ENCODE results near the gene MSI2.
"Not testable (repeated sequence)": the region's sequence is repeated elsewhere in the genome, so short reads cannot be mapped to it uniquely, and the experiment has no call there.

MSI2 gene

DNA sequence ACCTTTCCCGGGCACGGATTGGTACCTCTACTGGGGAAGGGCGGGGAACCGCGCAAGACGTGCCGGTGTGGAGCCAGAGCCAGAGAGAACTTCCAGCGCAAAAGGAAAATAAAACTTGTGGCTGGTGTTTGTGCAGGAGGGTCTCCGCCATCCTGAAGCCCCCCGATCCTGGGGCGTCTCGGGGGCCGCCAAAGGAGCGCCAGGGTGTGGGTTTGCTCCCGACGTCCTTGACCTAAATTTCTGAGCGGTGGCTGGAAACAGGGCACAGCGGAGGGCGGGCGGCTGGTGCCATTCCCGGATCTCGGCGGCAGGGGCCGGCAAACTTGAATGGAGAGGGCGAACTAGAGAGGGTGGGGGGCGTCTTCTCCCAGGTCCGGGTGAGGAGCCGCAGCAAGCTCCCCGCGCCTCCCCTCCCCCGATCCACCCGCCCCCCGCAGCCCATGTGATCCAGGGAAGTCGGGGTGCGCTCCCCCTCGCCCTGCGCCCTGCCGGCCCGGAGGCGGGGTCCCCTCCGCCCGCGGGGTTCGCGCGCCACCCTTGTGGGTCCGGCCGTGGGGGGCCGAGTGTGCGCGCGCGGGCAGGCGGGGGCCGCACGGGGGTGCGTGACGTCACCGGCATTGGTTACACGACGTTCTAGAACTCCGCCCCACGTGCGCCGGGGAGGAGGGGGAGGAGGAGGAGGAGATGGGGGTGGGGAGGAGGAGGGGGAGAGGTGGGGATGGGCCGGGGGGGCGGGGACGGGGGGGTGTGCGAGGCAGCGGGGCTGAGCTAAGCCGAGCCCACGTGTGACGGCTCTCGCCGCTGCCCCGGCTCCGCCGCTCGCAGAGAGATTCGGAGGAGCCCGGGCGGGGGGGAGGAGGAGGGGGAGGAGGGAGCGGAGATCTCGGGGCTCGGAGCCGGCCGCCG, at the start of gene MSI2:
MSI2 (plus strand) TSS at position 748 of the 906 bp plus-strand sequence. CDS start 220 bp downstream, outside the sequence.
- DNase-seq, result peak; percentile 84 to 97 (median 93)
- intact Hi-C loops (cut with DNase I), result loop anchor here (10.0 kb wide), 1 partner anchor 409 kb away; no protein-coding TSS in a partner anchor

DNA sequence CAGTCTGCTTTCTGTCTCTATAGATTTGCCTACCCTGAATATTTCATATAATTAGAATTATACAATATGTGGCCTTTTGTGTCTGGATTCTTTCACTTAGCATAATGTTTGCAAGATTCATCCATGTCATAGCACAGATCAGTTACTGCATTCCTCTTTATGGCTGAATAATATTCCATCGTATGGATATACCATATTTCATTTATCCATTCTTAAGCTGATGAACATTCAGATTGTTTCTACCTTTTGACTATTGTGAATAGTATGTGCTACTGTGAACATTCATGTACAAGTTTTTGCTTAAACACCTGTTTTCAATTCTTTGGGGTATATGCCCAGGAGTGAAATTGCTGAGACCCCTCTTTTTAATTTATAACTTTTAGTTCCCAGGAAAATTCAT, 49.4 kb upstream of the MSI2 start:
- DNase-seq, result no peak
- intact Hi-C loops (cut with DNase I), result no loop called here

DNA sequence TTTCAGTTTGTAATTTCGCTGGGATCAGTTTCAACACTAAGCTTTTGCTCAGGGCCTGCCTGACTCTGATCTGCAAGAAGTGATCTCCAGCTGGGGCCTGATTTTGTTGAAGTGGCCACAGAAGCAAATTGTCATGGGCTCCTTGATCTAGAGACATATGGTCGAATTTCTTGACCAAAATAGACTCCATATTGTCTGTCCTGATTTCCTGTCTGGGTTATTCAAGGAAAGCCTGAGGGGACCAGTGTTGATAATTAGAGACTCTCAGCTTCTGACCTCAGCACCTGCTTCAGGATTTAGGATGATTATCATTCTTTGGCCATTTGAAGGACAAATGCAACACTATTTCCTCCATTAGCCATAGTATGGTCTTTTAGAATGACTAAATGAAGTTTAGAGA, 48.9 kb upstream of the MSI2 start:
- intact Hi-C loops (cut with DNase I), result no loop called here
- no peak for DNase-seq

DNA sequence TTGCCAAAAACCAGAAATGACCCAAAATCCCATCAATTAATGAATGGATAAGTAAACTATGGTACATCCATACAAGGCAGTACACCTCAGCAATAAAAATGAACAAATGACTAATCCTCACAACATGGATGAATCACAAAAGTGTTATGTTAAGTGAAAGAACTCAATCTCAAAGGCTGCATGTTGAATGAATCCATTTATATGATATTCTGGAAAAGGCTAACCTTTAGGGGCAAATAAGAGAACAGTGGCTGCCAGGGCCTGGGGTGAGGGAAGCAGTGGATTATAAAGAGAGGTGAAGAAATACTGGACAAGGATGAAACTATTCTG, 46.1 kb upstream of the MSI2 start:
- intact Hi-C loops (cut with DNase I), result no loop called here

DNA sequence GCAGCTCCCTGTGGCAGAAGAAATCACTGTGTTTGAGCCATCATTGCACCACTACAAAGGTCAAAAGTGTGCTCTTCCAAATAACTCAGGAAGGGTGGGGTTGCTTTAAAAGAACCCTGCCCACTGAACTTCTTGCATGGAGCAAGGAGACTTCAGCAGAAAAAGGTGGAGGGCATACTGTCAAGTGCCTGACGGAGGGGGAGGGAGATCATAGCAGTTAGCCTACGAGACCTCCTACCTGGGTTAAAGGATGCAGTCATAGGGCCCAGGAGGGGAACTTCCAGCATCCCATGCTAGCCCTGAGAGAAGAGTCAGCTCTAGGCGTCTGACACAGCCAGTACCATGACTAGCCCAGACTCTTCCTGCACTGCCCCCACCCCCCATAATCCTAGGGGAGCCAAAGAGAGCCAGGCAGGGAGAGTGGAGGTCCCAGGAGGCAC, 45.3 kb upstream of the MSI2 start:
- DNase-seq, result no peak
- intact Hi-C loops (cut with DNase I), result no loop called here

More for the DNA sequence above, 46.1 kb upstream of the MSI2 start:
- DNase-seq, result no peak

DNA sequence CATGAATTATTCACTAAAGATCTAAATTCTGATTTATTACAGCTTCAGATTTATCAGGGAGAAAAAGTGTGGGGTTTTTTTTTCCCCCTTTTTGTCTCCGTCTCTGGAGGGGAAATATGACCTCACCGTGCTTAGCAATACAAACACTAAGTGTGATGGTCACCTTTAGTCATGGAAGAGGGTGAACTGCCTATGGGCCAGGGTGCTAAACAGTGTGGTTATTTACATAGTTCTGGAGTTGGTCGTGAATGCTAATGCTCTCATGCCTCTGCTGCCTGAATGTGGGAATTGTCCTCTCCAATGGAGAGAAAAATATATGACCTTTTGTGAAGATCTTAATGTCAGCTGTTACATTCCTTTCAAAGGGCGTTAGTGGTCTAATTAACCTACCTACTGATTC, 44.8 kb upstream of the MSI2 start:
- intact Hi-C loops (cut with DNase I), result no loop called here

DNA sequence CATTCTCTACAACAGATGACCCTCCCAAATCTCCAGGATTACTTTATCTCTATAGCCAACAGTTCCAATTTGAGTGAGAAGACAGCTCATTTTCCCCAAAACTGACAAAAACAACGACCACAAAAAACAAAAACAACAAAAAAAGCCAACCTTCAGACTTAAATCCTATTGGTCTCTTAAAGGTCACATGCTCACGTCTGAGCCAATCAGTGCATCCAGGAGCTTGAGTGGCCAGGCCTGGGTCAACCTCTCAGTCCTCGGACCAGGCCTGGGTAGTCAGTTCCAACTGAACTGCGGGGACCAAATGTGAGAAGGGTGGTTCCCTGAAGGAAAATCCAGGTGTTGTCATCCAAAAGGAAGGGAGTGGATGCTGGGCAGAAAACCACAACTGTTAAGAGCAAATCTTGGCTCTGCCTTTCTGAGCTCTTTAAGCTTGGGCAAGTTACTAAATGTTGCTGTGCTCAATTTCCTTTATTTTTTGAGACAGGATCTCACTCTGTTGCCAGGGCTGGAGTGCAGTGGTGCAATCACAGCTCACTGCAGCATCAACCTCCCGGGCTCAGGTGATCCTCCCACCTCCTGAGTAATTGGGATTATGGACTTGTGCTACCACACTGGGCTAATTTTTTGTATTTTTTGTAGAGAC, 43.0 kb upstream of the MSI2 start:
- intact Hi-C loops (cut with DNase I), result no loop called here
- no peak for DNase-seq

More for the DNA sequence above, 44.8 kb upstream of the MSI2 start:
- DNase-seq, result no peak

DNA sequence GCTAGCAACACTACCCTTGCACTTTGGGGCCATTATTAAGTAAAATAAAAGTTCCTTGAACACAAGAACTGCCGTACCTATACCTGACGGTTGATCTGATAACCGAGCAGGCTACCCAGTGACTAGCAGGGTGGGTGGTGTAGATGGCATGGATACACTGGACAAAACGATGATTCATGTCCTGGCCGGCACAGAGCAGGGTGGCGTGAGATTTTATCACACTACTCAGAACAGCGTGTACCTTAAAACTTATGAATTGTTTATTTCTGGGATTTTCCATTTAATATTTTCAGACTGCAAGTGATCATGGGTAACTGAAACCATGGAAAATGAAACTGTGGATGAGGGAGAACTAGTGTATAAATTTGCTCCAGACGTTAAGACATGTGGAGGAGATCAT, 41.0 kb upstream of the MSI2 start:
- no peak for DNase-seq
- intact Hi-C loops (cut with DNase I), result no loop called here

DNA sequence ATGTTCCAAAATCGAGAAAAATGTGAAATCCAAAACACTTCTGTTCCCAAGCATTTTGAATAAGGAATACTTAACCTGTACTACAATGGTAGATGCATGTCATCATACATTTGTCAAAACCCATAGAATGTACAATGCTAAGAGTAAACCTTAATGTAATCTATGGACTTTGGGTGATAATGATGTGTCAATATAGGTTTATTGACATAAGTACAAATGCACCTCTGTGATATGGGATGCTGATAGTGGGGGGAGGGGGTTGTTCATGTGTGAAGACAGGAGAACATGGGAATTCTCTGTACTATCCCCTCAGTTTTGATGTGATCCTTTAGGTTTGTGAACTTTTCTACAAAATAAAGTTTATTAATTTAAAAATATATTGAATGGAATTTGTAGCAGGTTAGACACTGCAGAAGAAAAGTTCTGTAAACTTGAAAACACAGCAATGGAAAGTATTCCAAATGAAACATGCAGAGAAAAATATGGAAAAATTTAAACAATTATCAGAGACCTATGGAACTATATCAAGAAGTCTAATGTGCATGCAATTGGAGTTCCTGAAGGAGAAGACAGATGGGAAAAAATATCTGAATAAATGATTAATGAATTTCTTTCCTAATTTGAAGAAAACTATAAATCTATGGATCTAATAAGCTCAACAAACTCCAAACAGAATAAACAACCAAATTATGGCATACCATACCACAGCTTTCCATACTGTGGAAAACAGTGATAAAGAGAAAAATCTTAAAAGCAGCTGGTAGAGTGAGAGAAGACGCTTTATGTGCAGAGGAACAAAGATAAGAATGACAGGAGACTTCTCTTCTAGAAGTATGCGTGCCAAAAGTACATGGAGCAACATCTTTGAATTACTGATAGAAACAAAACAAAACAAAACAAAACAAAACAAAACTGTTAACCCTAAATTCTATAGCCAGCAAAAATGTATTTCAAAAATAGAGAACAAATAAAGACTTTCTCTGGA, 34.7 kb upstream of the MSI2 start:
- DNase-seq, result no peak
- intact Hi-C loops (cut with DNase I), result no loop called here

DNA sequence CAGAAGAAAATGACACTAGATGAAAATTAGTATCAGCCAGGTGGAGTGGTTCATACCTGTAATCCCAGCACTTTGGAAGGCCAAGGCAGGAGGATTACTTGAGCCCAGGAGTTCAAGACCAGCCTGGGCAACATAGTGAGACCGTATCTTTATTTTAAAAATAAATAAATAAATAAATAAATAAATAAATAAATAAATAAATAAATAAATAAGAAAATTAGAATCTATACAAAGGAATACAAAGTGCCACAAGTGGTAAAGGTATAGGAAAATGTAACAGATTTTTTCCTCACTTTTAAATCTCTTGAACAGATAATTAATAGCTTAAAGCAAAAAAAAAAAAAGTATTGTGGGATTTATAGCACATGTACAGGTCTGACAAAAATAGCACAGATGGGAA, 33.9 kb upstream of the MSI2 start:
- intact Hi-C loops (cut with DNase I); DNase-seq: not testable (repeated sequence)

DNA sequence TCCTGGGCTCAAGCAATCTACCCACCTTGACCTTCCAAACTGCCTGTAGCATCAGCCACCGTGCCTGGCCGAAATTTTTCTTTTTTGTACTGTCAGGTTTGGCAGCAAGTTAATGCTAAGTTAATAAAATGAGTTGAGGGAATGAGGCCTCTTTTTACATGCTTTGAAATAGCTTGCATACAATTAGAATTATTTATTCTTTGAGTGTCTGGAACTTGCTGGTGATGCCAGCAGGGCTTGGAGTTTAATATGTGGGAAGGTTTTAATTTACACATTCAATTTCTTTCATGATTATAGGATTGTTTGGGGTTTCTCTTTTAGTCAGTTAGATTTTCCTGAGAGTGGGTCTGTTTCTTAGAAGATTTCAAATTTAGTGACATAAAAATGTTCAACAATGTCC, 31.2 kb upstream of the MSI2 start:
- intact Hi-C loops (cut with DNase I), result no loop called here
- no peak for DNase-seq

DNA sequence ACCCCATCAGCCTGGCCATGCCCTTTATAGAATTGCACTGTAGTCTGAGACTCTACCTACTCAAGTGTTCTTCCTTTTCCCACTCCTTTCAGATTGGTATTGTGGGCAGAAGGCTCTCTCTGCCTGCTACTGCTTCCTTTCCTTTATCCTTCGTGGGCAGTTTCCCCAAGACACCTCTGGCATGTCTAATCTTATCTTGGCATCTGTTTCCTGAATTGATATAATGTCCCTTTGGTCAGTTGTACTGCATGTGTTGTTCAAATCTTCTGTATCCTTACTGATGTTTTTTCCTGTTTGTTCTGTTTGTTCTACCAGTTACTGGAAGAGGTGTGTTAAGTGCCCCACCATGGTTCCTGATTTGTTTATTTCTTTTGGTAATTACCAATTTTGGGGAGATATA, 29.5 kb upstream of the MSI2 start:
- DNase-seq, result no peak
- intact Hi-C loops (cut with DNase I), result no loop called here

DNA sequence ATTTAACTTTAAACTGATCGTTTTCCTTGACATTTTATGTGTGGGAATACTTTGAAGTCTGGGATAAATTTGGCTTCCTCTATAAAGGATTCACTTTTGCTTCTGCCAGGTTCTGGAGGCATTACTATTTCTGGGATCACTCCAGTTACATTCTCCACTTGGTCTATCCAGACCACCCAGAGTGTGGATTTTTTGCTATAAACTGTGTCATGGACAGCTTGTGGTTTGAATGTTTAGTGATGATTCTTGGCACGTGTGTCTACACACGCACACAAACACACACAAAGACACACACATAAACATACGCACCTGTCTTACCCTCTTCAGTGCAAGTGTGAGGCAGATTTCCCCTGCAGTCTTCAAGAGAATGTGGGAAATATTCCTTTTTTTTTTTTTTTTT, 27.4 kb upstream of the MSI2 start:
- intact Hi-C loops (cut with DNase I), result no loop called here
- DNase-seq, result no peak

DNA sequence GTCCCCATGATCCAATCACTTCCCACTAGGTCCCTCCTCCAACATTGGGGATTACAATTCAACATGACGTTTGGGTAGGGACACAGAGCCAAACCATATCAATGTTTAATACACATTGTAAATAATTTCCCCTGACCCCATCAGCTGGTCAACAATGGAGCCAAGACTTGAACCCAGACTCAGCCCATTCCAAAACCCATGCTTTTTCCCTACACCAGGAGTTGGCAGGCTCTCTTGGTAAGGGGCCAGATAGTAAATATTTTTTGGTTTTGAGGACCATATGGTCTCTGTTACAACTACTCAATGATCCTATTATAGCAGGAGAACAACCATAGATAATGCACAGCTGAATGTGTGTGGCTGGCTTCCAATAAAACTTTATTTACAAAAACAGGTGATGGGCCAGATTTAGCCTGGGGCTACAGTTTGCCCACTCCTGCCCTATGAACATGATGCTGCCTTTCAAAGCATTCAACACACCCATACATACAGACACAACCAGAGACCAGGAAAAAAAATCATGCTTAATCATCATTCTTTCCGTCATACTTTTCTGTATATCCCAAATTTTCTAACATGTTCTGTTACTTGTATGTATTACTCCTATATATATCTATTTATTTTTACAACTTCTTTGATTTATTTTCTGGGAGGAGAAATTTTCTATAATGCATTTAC, 22.1 kb upstream of the MSI2 start:
- no peak for DNase-seq
- intact Hi-C loops (cut with DNase I), result no loop called here

DNA sequence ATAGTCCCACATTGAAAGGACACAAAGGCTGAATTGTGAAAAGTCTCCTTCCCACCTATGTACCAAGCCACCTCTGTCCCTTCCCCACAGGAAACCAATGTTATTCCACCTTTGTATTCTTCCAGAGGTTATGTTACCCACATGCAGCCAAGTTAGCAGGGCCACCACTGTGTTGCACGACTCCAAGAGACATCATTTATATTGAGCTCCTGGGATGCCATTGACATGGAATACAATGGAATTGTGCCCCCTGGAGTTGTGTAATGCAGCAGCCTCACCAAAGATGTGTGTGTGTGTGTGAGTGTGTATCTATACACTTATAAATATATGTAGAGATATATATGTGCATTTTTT, 21.6 kb upstream of the MSI2 start:
- intact Hi-C loops (cut with DNase I), result no loop called here
- DNase-seq, result no peak

DNA sequence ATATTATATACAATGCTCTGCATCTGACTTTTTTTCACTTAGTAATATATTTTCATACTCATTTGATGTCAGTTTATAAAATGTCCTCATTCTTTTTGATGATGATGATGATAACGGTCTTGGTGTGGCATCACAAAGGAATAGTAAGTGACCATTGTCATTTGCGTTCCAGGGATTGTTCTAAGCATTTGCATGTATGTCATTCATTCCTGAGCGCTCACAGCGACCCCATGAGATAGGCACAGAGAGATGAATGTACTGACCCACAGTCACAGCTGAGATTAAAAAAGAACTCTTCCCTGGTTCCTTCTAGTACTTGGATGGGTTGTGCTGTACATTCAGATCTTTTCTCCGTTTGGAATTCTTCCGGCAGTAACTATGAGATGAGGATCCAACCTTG, 21.2 kb upstream of the MSI2 start:
- DNase-seq, result no peak
- intact Hi-C loops (cut with DNase I), result no loop called here

DNA sequence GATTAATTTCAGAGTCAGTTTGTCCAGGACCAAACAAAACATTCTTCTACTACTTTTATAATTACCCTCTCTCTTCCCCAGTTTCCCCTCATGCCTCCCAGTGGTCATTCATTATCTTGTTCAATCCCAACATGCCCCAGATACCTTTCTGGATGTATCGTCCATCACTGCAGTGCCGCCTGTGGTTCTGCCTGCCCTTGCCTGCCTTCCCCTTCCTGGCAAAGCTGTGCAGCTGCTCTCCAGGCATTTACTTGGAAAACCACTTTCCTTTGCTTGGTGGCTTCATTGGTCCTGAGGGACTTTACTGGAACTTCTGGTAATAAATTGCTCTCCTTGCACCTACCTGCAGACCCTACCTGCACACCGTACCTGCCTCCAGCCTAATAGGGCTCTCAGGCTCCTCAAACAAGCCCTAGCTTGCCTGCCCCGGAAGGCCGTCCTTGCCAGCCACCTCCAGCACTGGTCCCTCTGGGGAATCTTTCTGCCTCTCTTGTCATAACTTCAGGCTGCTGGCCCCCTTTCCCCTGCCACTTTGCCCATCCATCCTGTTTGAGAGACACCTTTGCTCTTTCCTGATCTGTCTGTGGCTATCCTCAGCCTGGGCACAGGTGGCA, 19.5 kb upstream of the MSI2 start:
- intact Hi-C loops (cut with DNase I), result no loop called here
- no peak for DNase-seq

DNA sequence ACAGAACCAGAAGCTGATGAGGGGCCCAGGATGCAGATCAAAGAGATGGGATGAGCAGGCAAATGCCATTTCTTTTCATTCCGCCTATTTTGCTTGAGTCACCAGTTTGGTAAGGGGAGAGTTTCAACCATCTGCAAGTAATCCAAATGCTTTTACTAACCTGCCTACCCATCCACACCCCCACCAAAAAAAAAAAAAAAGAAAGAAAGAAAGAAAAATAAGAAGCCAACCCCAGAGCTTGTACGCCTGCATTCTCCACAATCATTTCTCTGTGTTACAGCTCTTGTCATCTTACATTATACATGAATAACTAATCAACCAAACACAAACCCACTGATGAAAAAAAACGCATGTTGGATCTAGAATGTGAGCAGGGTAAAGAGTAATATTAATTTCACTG, 15.7 kb upstream of the MSI2 start:
- DNase-seq, result no peak

More for the DNA sequence above, 15.7 kb upstream of the MSI2 start:
- intact Hi-C loops (cut with DNase I), result loop anchor here (10.0 kb wide), 1 partner anchor 504 kb away; the partner anchor contains the start of gene CCDC182
